ENCODE measurements around the gene TRAPPC14.

- TF ChIP-seq CTCF (IDR thresholded peaks at IDR 0.05; ENCODE audit: insufficient read depth, low read length, poor library complexity, severe bottlenecking): no peak
- TF ChIP-seq EZH2phosphoT487 (conservative IDR thresholded peaks at IDR 0.05; ENCODE audit: low read length): no peak
Observed at GRCh38 chr7:100142461-100142860, 16.1 kb downstream of the TRAPPC14 start.

Data from SU-DHL-6 (cell line).